Measurements from ENCODE around the gene EPYC. TPM values are rescaled to one million over a fixed set of nuclear protein-coding genes. Genes with fewer than 3 reads are reported as not detected.

Gene EPYC
- total RNA-seq, 1 donor from 2014 or later = 0.53 TPM

DNA sequence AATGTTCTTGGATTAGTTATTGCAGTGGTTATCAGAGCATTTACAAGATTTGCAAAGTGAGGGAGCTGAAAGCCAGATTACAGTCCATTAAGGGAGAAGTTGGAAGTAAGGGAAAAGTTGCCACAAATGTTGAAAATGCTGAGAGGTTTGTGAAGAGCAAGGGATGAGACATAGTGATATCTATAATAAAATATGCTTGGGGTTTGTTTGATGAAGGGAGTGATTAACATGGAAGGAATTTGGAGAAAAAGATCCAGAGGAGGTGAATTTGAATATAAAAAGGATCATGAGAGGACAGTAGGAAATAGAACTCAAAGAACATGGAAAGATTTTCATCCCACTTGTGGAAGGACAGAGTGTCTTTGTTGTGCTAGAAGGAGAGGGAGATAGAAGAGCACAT, 30.5 kb downstream of the EPYC start:
- no peak overlapping the region for H3K27ac Mint-ChIP-seq
- no peak overlapping the region for H3K4me3 Mint-ChIP-seq
- H3K36me3 Mint-ChIP-seq = no peaks in the 10 kb centered on the region
- DNase-seq (ENCODE audit: extremely low spot score, unreplicated experiment) = no peak
- TF ChIP-seq CTCF (conservative IDR thresholded peaks at IDR 0.05) = no peak
- peaks cover 8% of the 10 kb centered on the region for H3K9me3 Mint-ChIP-seq
- no peaks in the 10 kb centered on the region for H3K27me3 Mint-ChIP-seq
- H3K4me1 Mint-ChIP-seq (ENCODE audit: unreplicated experiment) = peaks cover 23% of the 10 kb centered on the region

- peaks cover 11% of the 10 kb centered on the region for H3K4me1 Mint-ChIP-seq (ENCODE audit: unreplicated experiment)
- H3K36me3 Mint-ChIP-seq = no peaks in the 10 kb centered on the region
- H3K27ac Mint-ChIP-seq = no peak overlapping the region
- no peaks in the 10 kb centered on the region for H3K27me3 Mint-ChIP-seq
- DNase-seq (ENCODE audit: extremely low spot score, unreplicated experiment) = no peak
- H3K9me3 Mint-ChIP-seq = peaks cover 8% of the 10 kb centered on the region
- no peak overlapping the region for H3K4me3 Mint-ChIP-seq
- TF ChIP-seq CTCF (conservative IDR thresholded peaks at IDR 0.05) = no peak
These were observed 32.5 kb downstream of the EPYC start for GRCh38 chr12:90972226-90972625.

DNA sequence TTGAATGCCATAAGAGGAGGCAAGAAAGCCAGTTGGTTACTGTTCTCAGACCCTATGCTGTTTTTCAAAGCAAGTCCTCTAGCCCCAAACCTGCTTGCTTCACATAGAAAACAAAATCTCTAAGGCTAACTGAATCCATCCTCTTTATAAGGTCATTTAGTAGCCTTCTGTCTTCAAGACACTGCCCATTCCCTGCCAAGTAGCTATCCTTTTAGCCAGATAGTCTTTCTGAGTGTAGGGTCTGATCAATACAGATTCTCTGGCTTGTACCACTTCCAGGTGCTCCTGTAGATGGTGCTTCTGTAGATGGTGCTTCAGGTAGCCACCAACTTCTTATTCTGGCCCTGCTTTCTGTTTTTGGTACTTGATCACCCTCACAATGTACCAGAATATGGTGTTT, 33.9 kb downstream of the EPYC start:
- Mint-ChIP-seq H3K4me1 (ENCODE audit: unreplicated experiment) (peaks cover 3% of the 10 kb centered on the region), H3K9me3 (no peaks in the 10 kb centered on the region), H3K36me3 (no peaks in the 10 kb centered on the region), H3K4me3 (no peak overlapping the region), H3K27me3 (no peaks in the 10 kb centered on the region), H3K27ac (no peak overlapping the region)
- DNase-seq (ENCODE audit: extremely low spot score, unreplicated experiment) = no peak
- TF ChIP-seq CTCF (conservative IDR thresholded peaks at IDR 0.05) = no peak

DNA sequence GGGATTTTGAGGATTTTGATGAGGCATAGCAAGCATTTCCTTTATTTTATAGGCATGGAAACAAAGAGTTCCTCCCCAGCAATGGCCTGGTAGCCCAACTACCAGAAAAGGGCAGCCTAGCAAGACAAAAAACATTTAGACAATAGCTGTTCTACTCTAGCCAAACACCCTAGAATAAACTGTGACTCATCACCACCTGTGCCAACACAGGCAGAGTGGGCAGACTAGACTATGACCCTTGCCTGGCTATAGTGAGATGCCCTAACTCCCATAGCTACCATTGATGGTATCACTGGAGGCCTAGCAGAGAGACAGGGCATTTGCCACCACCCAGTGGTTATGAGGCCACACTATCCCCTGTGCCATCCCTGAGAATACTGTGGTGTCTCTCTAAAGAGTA, 34.3 kb downstream of the EPYC start:
- TF ChIP-seq CTCF (conservative IDR thresholded peaks at IDR 0.05) = no peak
- no peaks in the 10 kb centered on the region for H3K27me3 Mint-ChIP-seq
- no peaks in the 10 kb centered on the region for H3K4me1 Mint-ChIP-seq (ENCODE audit: unreplicated experiment)
- no peak overlapping the region for H3K27ac Mint-ChIP-seq
- no peak for DNase-seq (ENCODE audit: extremely low spot score, unreplicated experiment)
- H3K9me3 Mint-ChIP-seq = no peaks in the 10 kb centered on the region
- H3K36me3 Mint-ChIP-seq = no peaks in the 10 kb centered on the region
- no peak overlapping the region for H3K4me3 Mint-ChIP-seq

DNA sequence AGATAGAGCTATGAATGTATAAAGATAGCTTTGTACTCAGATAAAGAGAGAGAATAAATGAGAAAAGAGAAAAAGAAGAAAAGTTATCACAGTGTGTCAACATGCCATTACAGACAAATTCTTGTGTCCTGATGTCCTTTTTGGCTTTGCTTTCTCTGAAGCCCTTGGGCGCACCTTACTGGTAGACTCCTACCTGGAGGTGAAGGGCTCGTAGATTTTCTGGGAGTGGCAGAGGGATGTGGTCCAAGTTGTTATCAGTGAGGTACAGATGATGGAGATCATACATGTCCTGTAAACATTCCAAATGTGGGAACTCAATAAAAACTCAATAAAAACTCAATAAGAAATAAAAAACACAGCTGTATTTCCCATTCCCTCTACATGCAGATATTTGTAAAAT, 34.9 kb downstream of the EPYC start:
- H3K27ac Mint-ChIP-seq = no peak overlapping the region
- H3K4me3 Mint-ChIP-seq = no peak overlapping the region
- no peak for DNase-seq (ENCODE audit: extremely low spot score, unreplicated experiment)
- TF ChIP-seq CTCF (conservative IDR thresholded peaks at IDR 0.05) = no peak
- H3K9me3 Mint-ChIP-seq = no peaks in the 10 kb centered on the region
- no peaks in the 10 kb centered on the region for H3K4me1 Mint-ChIP-seq (ENCODE audit: unreplicated experiment)
- H3K36me3 Mint-ChIP-seq = no peaks in the 10 kb centered on the region
- no peaks in the 10 kb centered on the region for H3K27me3 Mint-ChIP-seq

DNA sequence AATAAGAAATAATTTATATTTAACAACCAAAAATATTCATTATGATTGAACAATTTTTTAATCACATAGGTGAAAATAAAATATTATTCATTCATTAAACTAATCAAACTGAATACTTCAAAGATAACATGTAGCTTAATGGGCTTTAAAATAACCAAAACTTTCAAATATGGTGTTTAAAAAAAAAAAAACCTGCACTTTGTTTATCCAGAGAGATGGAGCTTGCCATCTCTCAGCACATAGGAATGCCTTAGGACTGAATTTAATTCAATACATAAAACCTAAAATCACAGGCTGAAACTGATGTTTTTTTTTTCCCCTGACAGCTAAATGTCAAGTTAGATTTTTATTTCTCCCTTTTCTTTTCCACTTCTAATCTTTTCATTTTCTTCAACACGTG, 35.4 kb downstream of the EPYC start:
- no peak overlapping the region for H3K27ac Mint-ChIP-seq
- H3K4me3 Mint-ChIP-seq = no peak overlapping the region
- TF ChIP-seq CTCF (conservative IDR thresholded peaks at IDR 0.05) = no peak
- no peak for DNase-seq (ENCODE audit: extremely low spot score, unreplicated experiment)
- H3K36me3 Mint-ChIP-seq = no peaks in the 10 kb centered on the region
- no peaks in the 10 kb centered on the region for H3K27me3 Mint-ChIP-seq
- no peaks in the 10 kb centered on the region for H3K9me3 Mint-ChIP-seq
- H3K4me1 Mint-ChIP-seq (ENCODE audit: unreplicated experiment) = no peaks in the 10 kb centered on the region

Measured in type B pancreatic cell (in vitro differentiated cells).